DMS79 treated with DMSO at 0.1 percent for 48 hours (cell line): ENCODE measurements around the gene SRGAP1.

Experiments
- DNase-seq: peaks from one replicate; lab custom pipeline; 2025; lab: John Stamatoyannopoulos, UW

The SRGAP1 gene

GRCh38 chr12:64205542-64205941 lies 361.0 kb downstream of the SRGAP1 start:
- DNase-seq, result no peak

- no peak for DNase-seq
Measured at GRCh38 chr12:64207453-64207852, 363.0 kb downstream of the SRGAP1 start.
